H1 (cell line): ENCODE results near the gene TMBIM4. TPM values are rescaled to one million over a fixed set of nuclear protein-coding genes. Genes with fewer than 3 reads are reported as not detected.

Source experiments
- polyA plus RNA-seq, 7 experiments: library from polyadenylated mRNA; depleted of rRNA in 3 of 7; stranded (reverse) in 5 of 7; unstranded in 2 of 7; fragments of >200 nt in 5 of 7; fragments of 200-250 nt in 2 of 7; gene quantifications; 1 replicate in 5 of 7; 2 replicates in 1 of 7; 4 replicates in 1 of 7; pipeline versions ENCODE4 v1.2.1 to v1.2.3, GENCODE V29; 2011 to 2013; ENCODE audit warnings: missing spikeins in 2 of 7, mixed read lengths in 2 of 7
- total RNA-seq: library from RNA; stranded (reverse); fragmentation: NEBNext Ultra II Directional; extraction: Animal tissue kit (Norgen Biotek cat#: 25700); gene quantifications from 2 replicates; pipeline ENCODE4 v1.2.1, GENCODE V29; 2021
- TF ChIP-seq, protein P1 (sequence below): fragments of 300-600 bp; sonication (generic); IDR thresholded peaks from 2 replicates; pipeline ENCODE4 v1.7.1; 2012; ENCODE audit warnings: low read length, moderate library complexity, mild to moderate bottlenecking, inconsistent platforms; ENCODE audit not compliant: insufficient replicate concordance

The TMBIM4 gene
- total and polyA plus RNA-seq, 2 of the 8 experiments (the other 6 are each of a cell fraction or from before 2014, with no cell fraction given): 12.8 to 46.6 TPM

- TF ChIP-seq, protein P1, sequence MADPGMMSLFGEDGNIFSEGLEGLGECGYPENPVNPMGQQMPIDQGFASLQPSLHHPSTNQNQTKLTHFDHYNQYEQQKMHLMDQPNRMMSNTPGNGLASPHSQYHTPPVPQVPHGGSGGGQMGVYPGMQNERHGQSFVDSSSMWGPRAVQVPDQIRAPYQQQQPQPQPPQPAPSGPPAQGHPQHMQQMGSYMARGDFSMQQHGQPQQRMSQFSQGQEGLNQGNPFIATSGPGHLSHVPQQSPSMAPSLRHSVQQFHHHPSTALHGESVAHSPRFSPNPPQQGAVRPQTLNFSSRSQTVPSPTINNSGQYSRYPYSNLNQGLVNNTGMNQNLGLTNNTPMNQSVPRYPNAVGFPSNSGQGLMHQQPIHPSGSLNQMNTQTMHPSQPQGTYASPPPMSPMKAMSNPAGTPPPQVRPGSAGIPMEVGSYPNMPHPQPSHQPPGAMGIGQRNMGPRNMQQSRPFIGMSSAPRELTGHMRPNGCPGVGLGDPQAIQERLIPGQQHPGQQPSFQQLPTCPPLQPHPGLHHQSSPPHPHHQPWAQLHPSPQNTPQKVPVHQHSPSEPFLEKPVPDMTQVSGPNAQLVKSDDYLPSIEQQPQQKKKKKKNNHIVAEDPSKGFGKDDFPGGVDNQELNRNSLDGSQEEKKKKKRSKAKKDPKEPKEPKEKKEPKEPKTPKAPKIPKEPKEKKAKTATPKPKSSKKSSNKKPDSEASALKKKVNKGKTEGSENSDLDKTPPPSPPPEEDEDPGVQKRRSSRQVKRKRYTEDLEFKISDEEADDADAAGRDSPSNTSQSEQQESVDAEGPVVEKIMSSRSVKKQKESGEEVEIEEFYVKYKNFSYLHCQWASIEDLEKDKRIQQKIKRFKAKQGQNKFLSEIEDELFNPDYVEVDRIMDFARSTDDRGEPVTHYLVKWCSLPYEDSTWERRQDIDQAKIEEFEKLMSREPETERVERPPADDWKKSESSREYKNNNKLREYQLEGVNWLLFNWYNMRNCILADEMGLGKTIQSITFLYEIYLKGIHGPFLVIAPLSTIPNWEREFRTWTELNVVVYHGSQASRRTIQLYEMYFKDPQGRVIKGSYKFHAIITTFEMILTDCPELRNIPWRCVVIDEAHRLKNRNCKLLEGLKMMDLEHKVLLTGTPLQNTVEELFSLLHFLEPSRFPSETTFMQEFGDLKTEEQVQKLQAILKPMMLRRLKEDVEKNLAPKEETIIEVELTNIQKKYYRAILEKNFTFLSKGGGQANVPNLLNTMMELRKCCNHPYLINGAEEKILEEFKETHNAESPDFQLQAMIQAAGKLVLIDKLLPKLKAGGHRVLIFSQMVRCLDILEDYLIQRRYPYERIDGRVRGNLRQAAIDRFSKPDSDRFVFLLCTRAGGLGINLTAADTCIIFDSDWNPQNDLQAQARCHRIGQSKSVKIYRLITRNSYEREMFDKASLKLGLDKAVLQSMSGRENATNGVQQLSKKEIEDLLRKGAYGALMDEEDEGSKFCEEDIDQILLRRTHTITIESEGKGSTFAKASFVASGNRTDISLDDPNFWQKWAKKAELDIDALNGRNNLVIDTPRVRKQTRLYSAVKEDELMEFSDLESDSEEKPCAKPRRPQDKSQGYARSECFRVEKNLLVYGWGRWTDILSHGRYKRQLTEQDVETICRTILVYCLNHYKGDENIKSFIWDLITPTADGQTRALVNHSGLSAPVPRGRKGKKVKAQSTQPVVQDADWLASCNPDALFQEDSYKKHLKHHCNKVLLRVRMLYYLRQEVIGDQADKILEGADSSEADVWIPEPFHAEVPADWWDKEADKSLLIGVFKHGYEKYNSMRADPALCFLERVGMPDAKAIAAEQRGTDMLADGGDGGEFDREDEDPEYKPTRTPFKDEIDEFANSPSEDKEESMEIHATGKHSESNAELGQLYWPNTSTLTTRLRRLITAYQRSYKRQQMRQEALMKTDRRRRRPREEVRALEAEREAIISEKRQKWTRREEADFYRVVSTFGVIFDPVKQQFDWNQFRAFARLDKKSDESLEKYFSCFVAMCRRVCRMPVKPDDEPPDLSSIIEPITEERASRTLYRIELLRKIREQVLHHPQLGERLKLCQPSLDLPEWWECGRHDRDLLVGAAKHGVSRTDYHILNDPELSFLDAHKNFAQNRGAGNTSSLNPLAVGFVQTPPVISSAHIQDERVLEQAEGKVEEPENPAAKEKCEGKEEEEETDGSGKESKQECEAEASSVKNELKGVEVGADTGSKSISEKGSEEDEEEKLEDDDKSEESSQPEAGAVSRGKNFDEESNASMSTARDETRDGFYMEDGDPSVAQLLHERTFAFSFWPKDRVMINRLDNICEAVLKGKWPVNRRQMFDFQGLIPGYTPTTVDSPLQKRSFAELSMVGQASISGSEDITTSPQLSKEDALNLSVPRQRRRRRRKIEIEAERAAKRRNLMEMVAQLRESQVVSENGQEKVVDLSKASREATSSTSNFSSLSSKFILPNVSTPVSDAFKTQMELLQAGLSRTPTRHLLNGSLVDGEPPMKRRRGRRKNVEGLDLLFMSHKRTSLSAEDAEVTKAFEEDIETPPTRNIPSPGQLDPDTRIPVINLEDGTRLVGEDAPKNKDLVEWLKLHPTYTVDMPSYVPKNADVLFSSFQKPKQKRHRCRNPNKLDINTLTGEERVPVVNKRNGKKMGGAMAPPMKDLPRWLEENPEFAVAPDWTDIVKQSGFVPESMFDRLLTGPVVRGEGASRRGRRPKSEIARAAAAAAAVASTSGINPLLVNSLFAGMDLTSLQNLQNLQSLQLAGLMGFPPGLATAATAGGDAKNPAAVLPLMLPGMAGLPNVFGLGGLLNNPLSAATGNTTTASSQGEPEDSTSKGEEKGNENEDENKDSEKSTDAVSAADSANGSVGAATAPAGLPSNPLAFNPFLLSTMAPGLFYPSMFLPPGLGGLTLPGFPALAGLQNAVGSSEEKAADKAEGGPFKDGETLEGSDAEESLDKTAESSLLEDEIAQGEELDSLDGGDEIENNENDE: no peak
- TF ChIP-seq, all 59 proteins: peak for 0
These were observed 52.6 kb downstream of the TMBIM4 start (continued) for GRCh38 chr12:66117242-66117641.
